ENCODE data around the gene SH3PXD2A. TPM values are rescaled to one million over a fixed set of nuclear protein-coding genes. Genes with fewer than 3 reads are reported as not detected.
A peak's percentile ranks its signal among the peaks of the same experiment; 100 is the strongest.

Gene SH3PXD2A
- total and polyA plus RNA-seq, 7 donors = 19.0 to 58.2 (median 24.5) TPM

GRCh38 chr10:103843854-103844570 lies 11.4 kb downstream of the SH3PXD2A start:
- intact Hi-C loops (cut with DNase I) = no loop called here
- TF ChIP-seq POLR2AphosphoS5 (IDR thresholded peaks at IDR 0.05) (no peak), EP300 (IDR thresholded peaks at IDR 0.05) (no peak), POLR2A (IDR thresholded peaks at IDR 0.05) (no peak)
- TF ChIP-seq, protein P1, sequence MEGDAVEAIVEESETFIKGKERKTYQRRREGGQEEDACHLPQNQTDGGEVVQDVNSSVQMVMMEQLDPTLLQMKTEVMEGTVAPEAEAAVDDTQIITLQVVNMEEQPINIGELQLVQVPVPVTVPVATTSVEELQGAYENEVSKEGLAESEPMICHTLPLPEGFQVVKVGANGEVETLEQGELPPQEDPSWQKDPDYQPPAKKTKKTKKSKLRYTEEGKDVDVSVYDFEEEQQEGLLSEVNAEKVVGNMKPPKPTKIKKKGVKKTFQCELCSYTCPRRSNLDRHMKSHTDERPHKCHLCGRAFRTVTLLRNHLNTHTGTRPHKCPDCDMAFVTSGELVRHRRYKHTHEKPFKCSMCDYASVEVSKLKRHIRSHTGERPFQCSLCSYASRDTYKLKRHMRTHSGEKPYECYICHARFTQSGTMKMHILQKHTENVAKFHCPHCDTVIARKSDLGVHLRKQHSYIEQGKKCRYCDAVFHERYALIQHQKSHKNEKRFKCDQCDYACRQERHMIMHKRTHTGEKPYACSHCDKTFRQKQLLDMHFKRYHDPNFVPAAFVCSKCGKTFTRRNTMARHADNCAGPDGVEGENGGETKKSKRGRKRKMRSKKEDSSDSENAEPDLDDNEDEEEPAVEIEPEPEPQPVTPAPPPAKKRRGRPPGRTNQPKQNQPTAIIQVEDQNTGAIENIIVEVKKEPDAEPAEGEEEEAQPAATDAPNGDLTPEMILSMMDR (IDR thresholded peaks at IDR 0.05) = no peak
- no peaks in the 10 kb centered on the region for H3K27me3 ChIP-seq
- peak; percentile 69 for DNase-seq
- no peak overlapping the region for H3K4me3 ChIP-seq
- peak overlapping the region in 3 of 4 donors; percentile 38 to 54 (median 44) for H3K27ac ChIP-seq
- 25 to 54% methylated on average over 6 of the region's 6 CpGs for WGBS, 2 donors
- H3K4me1 ChIP-seq = peaks cover 0 to 30% (median 27%) of the 10 kb centered on the region in 4 donors
- no peaks in the 10 kb centered on the region for H3K36me3 ChIP-seq
- no peaks in the 10 kb centered on the region for H3K9me3 ChIP-seq

GRCh38 chr10:103843045-103843444 lies 12.3 kb downstream of the SH3PXD2A start:
- intact Hi-C loops (cut with DNase I) = no loop called here
- H3K27ac ChIP-seq = peak overlapping the region in 1 of 4 donors; percentile 38
- no peak overlapping the region for H3K4me3 ChIP-seq
- 54 to 79% methylated on average over 3 of the region's 3 CpGs for WGBS, 2 donors
- DNase-seq = peak; percentile 9
- no peaks in the 10 kb centered on the region for H3K36me3 ChIP-seq
- H3K27me3 ChIP-seq = no peaks in the 10 kb centered on the region
- H3K4me1 ChIP-seq = peaks cover 0 to 36% (median 34%) of the 10 kb centered on the region in 4 donors
- H3K9me3 ChIP-seq = no peaks in the 10 kb centered on the region
- TF ChIP-seq POLR2AphosphoS5 (IDR thresholded peaks at IDR 0.05) (no peak), POLR2A (IDR thresholded peaks at IDR 0.05) (no peak), EP300 (IDR thresholded peaks at IDR 0.05) (no peak)
- TF ChIP-seq, protein P1 (IDR thresholded peaks at IDR 0.05) = no peak

GRCh38 chr10:103842605-103843004 lies 12.8 kb downstream of the SH3PXD2A start:
- intact Hi-C loops (cut with DNase I) = no loop called here
- H3K36me3 ChIP-seq = no peaks in the 10 kb centered on the region
- H3K9me3 ChIP-seq = no peaks in the 10 kb centered on the region
- 17 to 49% methylated on average over 7 of the region's 7 CpGs for WGBS, 2 donors
- peaks cover 0 to 37% (median 34%) of the 10 kb centered on the region in 4 donors for H3K4me1 ChIP-seq
- no peak overlapping the region for H3K27ac ChIP-seq
- TF ChIP-seq, protein P1 (IDR thresholded peaks at IDR 0.05) = no peak
- TF ChIP-seq POLR2A (IDR thresholded peaks at IDR 0.05) (no peak), EP300 (IDR thresholded peaks at IDR 0.05) (no peak), POLR2AphosphoS5 (IDR thresholded peaks at IDR 0.05) (no peak)
- DNase-seq = no peak
- no peak overlapping the region for H3K4me3 ChIP-seq
- no peaks in the 10 kb centered on the region for H3K27me3 ChIP-seq

DNA sequence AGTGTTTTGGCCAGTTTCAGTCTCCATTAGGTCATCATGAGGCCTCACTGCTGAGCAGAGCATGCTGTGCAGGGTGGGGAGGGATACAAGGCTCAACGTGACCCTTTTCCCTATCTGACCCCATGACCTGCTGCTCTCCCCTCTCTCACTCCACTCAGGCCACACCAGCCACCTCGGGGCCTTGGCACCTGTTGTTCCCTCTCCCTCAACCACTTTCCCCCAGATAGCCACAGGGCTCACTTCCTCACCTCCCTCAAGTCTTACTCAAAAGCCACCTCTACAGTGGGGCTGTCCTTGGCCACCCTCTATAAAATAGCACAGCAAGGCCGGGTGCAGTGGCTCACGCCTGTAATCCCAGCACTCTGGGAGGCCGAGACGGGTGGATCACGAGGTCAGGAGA lies 13.9 kb downstream of the SH3PXD2A start:
- TF ChIP-seq POLR2AphosphoS5 (IDR thresholded peaks at IDR 0.05) (no peak), EP300 (IDR thresholded peaks at IDR 0.05) (no peak), POLR2A (IDR thresholded peaks at IDR 0.05) (no peak)
- TF ChIP-seq, protein P1 (IDR thresholded peaks at IDR 0.05) = no peak
- intact Hi-C loops (cut with DNase I) = no loop called here
- Histone ChIP-seq H3K27me3 (no peaks in the 10 kb centered on the region), H3K4me3 (no peak overlapping the region), H3K36me3 (no peaks in the 10 kb centered on the region), H3K4me1 (peaks cover 0 to 40% (median 34%) of the 10 kb centered on the region in 4 donors), H3K27ac (no peak overlapping the region), H3K9me3 (no peaks in the 10 kb centered on the region)
- 86 to 87% methylated on average over 7 of the region's 7 CpGs for WGBS, 2 donors
- no peak for DNase-seq

Data from sigmoid colon (tissue), 7 donors.